GM20000 (cell line): ENCODE measurements around the gene ISCU.

Experiments used
- DNase-seq: peaks from one replicate; pipeline ENCODE4 v3.0.0; 2012; ENCODE audit warnings: low spot score
- CTCF ChIP-seq: IDR thresholded peaks from 2 replicates; pipeline ENCODE4 v1.5.1; 2012; ENCODE audit warnings: mild to moderate bottlenecking, control low read depth; ENCODE audit errors: extremely low read depth, missing control alignments

ISCU gene

GRCh38 chr12:108605000-108605689 lies 42.7 kb downstream of the ISCU start:
- TF ChIP-seq CTCF: no peak
- no peak for DNase-seq

DNA sequence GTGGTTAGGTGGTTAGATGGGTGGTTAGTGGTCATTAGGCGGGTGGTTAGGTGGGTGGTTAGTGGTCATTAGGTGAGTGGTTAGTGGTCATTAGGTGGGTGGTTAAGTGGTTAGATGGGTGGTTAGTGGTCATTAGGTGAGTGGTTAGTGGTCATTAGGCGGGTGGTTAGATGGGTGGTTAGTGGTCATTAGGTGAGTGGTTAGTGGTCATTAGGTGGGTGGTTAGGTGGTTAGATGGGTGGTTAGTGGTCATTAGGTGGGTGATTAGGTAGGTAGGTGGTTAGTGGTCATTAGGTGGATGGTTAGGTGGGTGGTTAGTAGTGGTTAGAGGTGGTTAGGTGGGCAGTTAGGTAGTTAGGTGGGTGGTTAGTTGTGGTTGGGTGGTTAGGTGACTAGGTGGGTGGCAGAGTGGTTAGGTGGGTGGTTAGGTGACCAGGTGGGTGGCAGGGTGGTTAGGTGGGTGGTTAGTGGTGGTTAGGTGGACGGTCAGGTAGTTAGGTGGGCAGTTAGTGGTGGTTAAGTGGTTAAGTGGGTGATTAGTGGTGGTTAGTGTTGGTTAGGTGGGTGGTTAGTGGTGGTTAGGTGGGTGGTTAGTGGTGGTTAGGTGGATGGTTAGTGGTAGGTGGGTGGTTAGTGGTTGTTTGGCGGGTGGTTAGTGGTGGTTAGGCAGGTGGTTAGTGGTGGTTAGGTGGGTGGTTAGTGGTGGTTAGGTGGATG lies 43.5 kb downstream of the ISCU start:
- no peak for DNase-seq
- no peak for TF ChIP-seq CTCF

DNA sequence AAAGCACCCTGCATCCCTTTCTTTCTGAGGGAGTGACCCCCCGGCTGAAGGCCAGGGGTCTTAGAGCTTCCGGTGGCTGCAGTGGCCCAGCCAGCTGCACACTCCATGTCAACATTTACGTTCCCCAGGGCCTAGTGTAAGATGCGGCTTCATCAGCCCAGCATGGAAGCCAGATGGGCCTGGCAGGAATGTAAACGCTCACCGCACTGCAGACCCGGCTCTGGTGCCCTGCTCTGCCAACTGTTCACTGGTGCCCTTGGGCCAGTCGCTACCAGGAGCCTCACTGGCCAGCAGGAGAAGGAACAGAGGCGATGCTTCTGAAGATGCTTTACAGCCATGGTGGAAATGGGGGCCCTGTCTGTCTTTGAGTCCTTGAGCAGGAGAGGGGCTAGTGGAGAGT lies 44.1 kb downstream of the ISCU start:
- TF ChIP-seq CTCF: no peak
- DNase-seq: no peak

DNA sequence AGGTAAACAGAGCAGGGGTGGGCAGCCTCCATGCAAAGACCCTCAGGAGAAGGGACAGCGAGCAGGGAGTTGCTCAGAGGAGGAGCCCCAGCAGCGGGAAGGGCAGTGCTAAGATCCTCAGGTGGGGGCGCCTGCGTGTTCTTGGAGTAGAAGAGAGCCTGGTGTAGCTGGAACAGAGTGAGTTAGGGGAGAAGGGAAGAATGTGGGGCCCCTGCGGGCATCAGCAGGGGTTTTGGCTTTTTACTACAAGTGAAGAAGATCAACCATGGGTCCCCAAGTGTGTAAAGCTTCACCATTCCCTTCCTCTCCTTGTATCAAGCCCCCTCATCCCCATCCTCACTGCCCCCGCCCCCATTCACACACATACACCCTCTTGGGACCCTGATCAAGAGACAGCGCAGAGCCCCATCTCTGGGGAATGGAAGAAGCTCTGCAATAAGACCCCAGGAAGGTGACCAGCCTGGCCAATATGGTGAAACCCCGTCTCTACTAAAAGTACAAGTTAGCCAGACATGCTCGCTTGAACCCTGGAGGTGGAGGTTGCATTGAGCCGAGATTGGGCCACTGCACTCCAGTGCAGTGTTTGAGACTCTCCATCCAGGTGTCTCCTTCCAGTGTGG lies 45.7 kb downstream of the ISCU start:
- DNase-seq: no peak
- no peak for TF ChIP-seq CTCF

DNA sequence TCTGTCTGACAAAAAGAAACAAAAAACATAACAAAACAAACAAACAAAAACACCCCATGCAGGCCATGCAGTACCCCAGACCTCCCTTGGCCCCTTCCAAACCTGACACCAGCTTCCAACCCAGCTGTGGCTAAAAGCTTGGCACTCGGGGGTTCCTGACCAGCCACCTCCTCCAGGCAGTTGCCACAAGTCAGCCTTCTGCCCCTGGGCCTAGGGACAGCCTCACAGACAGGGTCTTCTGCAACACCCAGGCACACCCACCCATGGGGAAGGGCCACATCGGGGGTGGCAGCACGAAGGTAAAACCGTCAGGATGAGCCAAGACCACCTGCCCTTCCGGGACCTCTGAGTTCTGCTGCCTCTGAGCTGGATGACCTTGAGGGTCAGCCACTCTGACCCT lies 46.2 kb downstream of the ISCU start:
- DNase-seq: no peak
- TF ChIP-seq CTCF: no peak

DNA sequence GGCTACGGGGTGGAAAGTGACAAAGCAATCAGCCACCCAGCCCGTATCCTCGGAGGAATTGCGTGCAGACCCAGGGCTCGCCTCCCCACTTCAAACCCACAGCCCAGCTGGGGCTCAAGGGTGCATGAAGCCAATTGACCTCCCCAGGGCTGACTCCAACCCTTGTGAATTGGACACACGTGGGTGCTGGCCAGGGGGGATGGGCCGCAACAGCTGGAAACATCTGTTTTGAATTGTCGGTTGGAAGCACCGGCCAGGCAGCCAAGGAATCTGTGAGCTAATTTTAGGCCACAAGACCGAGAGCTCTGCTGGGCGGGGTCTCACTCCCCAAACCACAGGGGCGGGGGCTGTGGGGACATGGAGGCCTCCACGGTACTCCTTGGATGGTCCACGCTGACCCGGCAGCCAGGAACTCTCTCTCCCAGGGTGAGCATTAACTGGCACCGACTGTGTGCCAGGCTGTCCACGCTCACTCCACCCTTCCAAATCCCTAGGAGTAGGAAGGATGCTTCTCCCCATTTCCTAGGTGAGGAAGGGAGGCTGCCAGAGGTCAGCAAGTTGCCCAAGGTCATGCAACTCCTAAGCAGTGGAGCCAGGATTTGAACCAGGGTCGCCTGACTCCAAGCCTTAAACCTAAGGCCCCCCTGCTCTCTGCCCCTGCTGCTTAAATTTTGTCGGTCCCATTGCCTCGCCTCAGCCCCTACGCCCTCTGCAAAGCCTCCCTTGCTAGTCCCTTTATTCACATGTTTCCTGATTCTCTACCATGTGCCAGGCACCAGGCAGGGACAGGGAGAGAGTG lies 47.3 kb downstream of the ISCU start:
- no peak for TF ChIP-seq CTCF
- no peak for DNase-seq
